Measurements from ENCODE around the gene MIGA2.

The MIGA2 gene

DNA sequence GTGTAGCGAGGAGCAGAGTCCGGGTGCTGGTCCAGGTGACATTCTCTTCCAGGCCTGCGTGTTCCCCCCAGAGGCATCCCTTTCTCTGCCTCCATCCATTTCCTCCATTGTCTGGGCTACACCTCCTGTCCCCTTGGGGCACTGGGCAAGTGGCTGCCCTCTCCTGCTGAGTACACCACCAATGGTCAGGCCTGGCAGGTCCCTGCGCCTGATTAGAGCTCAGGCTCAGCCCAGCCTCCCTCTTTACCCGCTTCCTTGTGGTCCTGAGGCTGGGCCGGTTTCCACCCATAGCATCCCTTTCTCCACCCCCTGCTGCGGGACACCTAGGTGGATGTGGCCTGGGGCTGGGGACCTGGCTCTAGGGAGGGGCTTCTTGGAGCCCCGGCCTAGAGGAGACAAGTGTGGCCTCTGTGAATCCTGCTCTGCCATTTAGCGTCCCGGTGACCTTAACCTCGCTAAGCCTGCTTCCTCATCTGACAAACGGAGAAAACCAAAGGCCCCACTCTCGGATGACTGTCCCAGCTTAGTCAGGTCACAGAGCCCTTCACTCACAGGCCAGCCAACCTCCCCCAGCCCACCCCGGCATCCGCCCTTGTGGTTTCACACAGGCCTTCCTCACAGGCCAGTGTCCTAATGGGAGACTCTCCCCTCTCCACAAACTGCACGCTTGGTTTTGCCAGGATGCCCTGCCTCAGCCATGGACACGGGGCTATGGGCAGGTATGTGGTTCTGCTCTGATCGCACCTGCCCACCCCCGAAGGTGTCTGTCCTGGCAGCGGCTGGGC is 57.4 kb downstream of the MIGA2 start:
- Histone ChIP-seq H3K36me3 (ENCODE audit: insufficient read depth, low read length) (peaks cover 21% of the 10 kb centered on the region), H2AFZ (ENCODE audit: low read length) (no peak overlapping the region), H3K4me3 (ENCODE audit: low read depth, low read length, poor library complexity, severe bottlenecking) (no peak overlapping the region), H3K79me2 (ENCODE audit: insufficient read depth, low read length) (no peaks in the 10 kb centered on the region), H4K20me1 (ENCODE audit: insufficient read depth, low read length) (no peaks in the 10 kb centered on the region), H3K27ac (ENCODE audit: low read depth, low read length, poor library complexity, severe bottlenecking) (no peak overlapping the region), H3K9ac (ENCODE audit: low read length) (no peak overlapping the region), H3K27me3 (ENCODE audit: insufficient read depth, low read length) (no peaks in the 10 kb centered on the region), H3F3A (ENCODE audit: insufficient read depth, low read length) (no peaks in the 10 kb centered on the region), H3K9me2 (ENCODE audit: low read depth, low read length) (no peaks in the 10 kb centered on the region), H3K4me1 (ENCODE audit: insufficient read depth, low read length, severe bottlenecking) (no peaks in the 10 kb centered on the region), H3K4me2 (ENCODE audit: low read length) (no peak overlapping the region), H3K9me3 (ENCODE audit: low read length) (no peaks in the 10 kb centered on the region)
- no peak for TF ChIP-seq EZH2 (IDR thresholded peaks at IDR 0.05; ENCODE audit: borderline replicate concordance, low read length)
- TF ChIP-seq CTCF (IDR thresholded peaks at IDR 0.05; ENCODE audit: low read length), result no peak

GRCh38 chr9:129094387-129095169 is 58.2 kb downstream of the MIGA2 start:
- no peaks in the 10 kb centered on the region for H3K4me1 ChIP-seq (ENCODE audit: insufficient read depth, low read length, severe bottlenecking)
- H3K27ac ChIP-seq (ENCODE audit: low read depth, low read length, poor library complexity, severe bottlenecking), result no peak overlapping the region
- H2AFZ ChIP-seq (ENCODE audit: low read length), result no peak overlapping the region
- no peak overlapping the region for H3K9ac ChIP-seq (ENCODE audit: low read length)
- H4K20me1 ChIP-seq (ENCODE audit: insufficient read depth, low read length), result no peaks in the 10 kb centered on the region
- no peaks in the 10 kb centered on the region for H3F3A ChIP-seq (ENCODE audit: insufficient read depth, low read length)
- no peak overlapping the region for H3K4me3 ChIP-seq (ENCODE audit: low read depth, low read length, poor library complexity, severe bottlenecking)
- no peaks in the 10 kb centered on the region for H3K9me2 ChIP-seq (ENCODE audit: low read depth, low read length)
- H3K79me2 ChIP-seq (ENCODE audit: insufficient read depth, low read length), result no peaks in the 10 kb centered on the region
- H3K36me3 ChIP-seq (ENCODE audit: insufficient read depth, low read length), result peaks cover 13% of the 10 kb centered on the region
- TF ChIP-seq CTCF (IDR thresholded peaks at IDR 0.05; ENCODE audit: low read length) (no peak), EZH2 (IDR thresholded peaks at IDR 0.05; ENCODE audit: borderline replicate concordance, low read length) (no peak)
- H3K27me3 ChIP-seq (ENCODE audit: insufficient read depth, low read length), result no peaks in the 10 kb centered on the region
- H3K9me3 ChIP-seq (ENCODE audit: low read length), result no peaks in the 10 kb centered on the region
- no peak overlapping the region for H3K4me2 ChIP-seq (ENCODE audit: low read length)

DNA sequence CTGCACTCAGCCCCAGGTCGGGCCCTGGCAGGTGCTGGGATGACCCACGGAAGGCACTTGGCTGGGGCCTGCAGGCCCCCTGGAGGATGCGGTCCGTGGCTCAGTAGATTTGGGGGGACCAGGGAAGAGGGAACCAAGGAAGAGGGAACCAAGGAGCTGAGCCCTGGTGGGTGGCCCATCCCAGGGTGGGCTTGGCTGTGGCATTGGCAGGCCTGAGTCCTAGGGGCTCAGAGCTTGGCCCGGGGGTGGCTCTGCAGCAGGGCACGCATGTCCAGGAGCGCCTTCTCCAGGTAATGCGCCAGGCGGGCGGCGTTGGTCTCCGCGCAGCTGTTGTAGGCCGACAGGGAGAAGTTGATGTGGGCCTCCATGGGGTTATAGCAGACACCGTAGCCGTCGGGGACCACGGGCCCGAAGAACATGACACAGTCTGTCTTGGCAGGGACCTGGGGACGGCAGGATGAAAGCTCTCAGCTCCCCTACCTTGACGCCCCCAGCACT is 58.8 kb downstream of the MIGA2 start:
- no peak overlapping the region for H2AFZ ChIP-seq (ENCODE audit: low read length)
- TF ChIP-seq CTCF (IDR thresholded peaks at IDR 0.05; ENCODE audit: low read length) (no peak), EZH2 (IDR thresholded peaks at IDR 0.05; ENCODE audit: borderline replicate concordance, low read length) (no peak)
- H3K9me3 ChIP-seq (ENCODE audit: low read length), result no peaks in the 10 kb centered on the region
- no peaks in the 10 kb centered on the region for H3K27me3 ChIP-seq (ENCODE audit: insufficient read depth, low read length)
- H3K4me2 ChIP-seq (ENCODE audit: low read length), result no peak overlapping the region
- no peaks in the 10 kb centered on the region for H3K9me2 ChIP-seq (ENCODE audit: low read depth, low read length)
- H3K36me3 ChIP-seq (ENCODE audit: insufficient read depth, low read length), result peaks cover 7% of the 10 kb centered on the region
- no peak overlapping the region for H3K27ac ChIP-seq (ENCODE audit: low read depth, low read length, poor library complexity, severe bottlenecking)
- no peak overlapping the region for H3K4me3 ChIP-seq (ENCODE audit: low read depth, low read length, poor library complexity, severe bottlenecking)
- peaks cover 4% of the 10 kb centered on the region for H3K4me1 ChIP-seq (ENCODE audit: insufficient read depth, low read length, severe bottlenecking)
- H4K20me1 ChIP-seq (ENCODE audit: insufficient read depth, low read length), result no peaks in the 10 kb centered on the region
- H3K79me2 ChIP-seq (ENCODE audit: insufficient read depth, low read length), result no peaks in the 10 kb centered on the region
- no peak overlapping the region for H3K9ac ChIP-seq (ENCODE audit: low read length)
- no peaks in the 10 kb centered on the region for H3F3A ChIP-seq (ENCODE audit: insufficient read depth, low read length)
